Measurements from ENCODE around the gene BTNL3. TPM values are rescaled to one million over a fixed set of nuclear protein-coding genes. Genes with fewer than 3 reads are reported as not detected.

BTNL3 gene
- total RNA-seq, 1 experiment from 2014 or later, result not detected

- no peak overlapping the region for H3K27ac Mint-ChIP-seq (ENCODE audit: unreplicated experiment)
- no TSS peak for BruUV-seq (replicated peaks)
- CTCF ChIA-PET, result no interaction called here
- DNase-seq, result no peak
- peaks cover 5% of the 10 kb centered on the region for H3K36me3 Mint-ChIP-seq (ENCODE audit: insufficient read depth, unreplicated experiment)
- intact Hi-C loops (cut with micrococcal nuclease; ENCODE audit: unreplicated experiment), result loop anchor here (5.0 kb wide), 1 partner anchor 157 kb away; no protein-coding TSS in a partner anchor
- TF ChIP-seq CTCF (IDR thresholded peaks at IDR 0.05; ENCODE audit: unreplicated experiment), result no peak
- H3K4me3 Mint-ChIP-seq (ENCODE audit: low read depth, unreplicated experiment), result no peak overlapping the region
- H3K9me3 Mint-ChIP-seq (ENCODE audit: low read depth, unreplicated experiment), result peaks cover 4% of the 10 kb centered on the region
- H3K27me3 Mint-ChIP-seq (ENCODE audit: unreplicated experiment), result no peaks in the 10 kb centered on the region
- H3K4me1 Mint-ChIP-seq (ENCODE audit: low read depth, unreplicated experiment), result no peaks in the 10 kb centered on the region
These were observed 35.8 kb downstream of the BTNL3 start for GRCh38 chr5:181024245-181025064.

DNA sequence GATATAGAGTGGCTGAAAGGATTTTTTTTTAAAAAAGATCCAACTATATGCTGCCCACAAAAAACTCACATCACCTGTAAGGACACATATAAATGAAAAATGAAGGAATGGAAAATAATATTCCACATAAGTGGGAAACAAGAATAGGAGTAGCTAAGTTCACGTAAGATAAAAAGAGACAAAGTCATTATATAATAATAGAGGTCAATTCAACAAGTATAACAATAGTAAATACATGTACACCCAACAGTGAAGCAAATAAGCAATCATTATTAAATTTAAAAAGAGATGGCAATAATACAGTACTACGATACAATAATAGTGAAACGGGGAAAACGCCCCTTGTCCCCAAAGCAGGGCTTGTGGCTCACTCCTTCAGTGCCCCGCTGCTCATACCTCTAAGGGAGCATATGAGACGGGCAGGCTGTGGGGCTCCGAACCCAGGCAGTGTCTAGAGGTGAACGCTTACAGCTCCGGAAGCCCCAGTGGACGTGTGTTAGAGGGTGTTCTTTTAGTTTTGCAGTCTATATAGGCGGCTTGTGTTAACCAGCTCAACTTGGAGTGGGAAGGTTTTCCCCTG lies 38.9 kb downstream of the BTNL3 start:
- Mint-ChIP-seq H3K27me3 (ENCODE audit: unreplicated experiment) (no peaks in the 10 kb centered on the region), H3K27ac (ENCODE audit: unreplicated experiment) (peak overlapping the region; percentile 25), H3K36me3 (ENCODE audit: insufficient read depth, unreplicated experiment) (peaks cover 5% of the 10 kb centered on the region), H3K4me3 (ENCODE audit: low read depth, unreplicated experiment) (peak overlapping the region; percentile 67), H3K9me3 (ENCODE audit: low read depth, unreplicated experiment) (peaks cover 3% of the 10 kb centered on the region), H3K4me1 (ENCODE audit: low read depth, unreplicated experiment) (no peaks in the 10 kb centered on the region)
- no peak for DNase-seq
- intact Hi-C loops (cut with micrococcal nuclease; ENCODE audit: unreplicated experiment), result loop anchor here (5.0 kb wide), 1 partner anchor 160 kb away; no protein-coding TSS in a partner anchor
- CTCF ChIA-PET, result no interaction called here
- BruUV-seq (replicated peaks), result TSS peak; percentile 75
- no peak for TF ChIP-seq CTCF (IDR thresholded peaks at IDR 0.05; ENCODE audit: unreplicated experiment)

DNA sequence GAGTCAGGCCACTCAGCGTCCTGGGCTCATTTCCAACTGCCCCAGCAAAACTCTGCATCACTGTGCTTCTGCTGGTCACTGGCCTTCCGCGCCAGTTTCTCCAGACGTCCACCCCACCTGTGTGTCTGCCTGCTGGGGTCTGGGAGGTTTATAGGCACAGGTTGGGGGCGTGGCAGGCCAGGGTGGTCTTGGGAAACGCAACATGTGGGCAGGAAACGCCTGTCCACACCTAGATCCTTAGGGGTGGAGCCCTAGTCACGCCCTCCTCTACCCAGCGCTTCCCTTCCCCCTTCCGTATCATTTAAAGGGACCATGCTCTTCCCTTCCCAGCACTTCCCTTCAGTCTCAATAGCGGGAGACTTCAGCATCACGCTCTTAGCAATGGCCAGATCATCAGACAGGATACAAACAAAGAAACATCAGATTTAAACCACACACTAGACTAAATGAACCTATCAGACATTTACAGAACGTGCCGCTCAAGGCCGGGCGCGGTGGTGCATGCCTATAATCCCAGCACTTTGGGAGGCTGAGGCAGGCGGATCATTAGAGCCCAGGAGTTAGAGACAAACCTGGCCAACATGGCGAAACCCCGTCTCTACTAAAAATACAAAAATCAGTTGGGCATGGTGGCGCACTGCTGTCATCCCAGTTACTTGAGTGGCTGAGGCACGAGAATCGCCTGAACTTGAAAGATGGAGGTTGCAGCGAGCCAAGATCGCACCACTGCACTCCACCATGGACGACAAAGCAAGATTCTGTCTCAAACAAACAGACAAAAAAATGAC lies 39.6 kb downstream of the BTNL3 start:
- H3K4me1 Mint-ChIP-seq (ENCODE audit: low read depth, unreplicated experiment), result no peaks in the 10 kb centered on the region
- DNase-seq, result peak; percentile 51
- peaks cover 5% of the 10 kb centered on the region for H3K36me3 Mint-ChIP-seq (ENCODE audit: insufficient read depth, unreplicated experiment)
- peak overlapping the region; percentile 67 for H3K4me3 Mint-ChIP-seq (ENCODE audit: low read depth, unreplicated experiment)
- no peaks in the 10 kb centered on the region for H3K27me3 Mint-ChIP-seq (ENCODE audit: unreplicated experiment)
- CTCF ChIA-PET, result no interaction called here
- no peak for TF ChIP-seq CTCF (IDR thresholded peaks at IDR 0.05; ENCODE audit: unreplicated experiment)
- peaks cover 3% of the 10 kb centered on the region for H3K9me3 Mint-ChIP-seq (ENCODE audit: low read depth, unreplicated experiment)
- peak overlapping the region; percentile 25 for H3K27ac Mint-ChIP-seq (ENCODE audit: unreplicated experiment)
- intact Hi-C loops (cut with micrococcal nuclease; ENCODE audit: unreplicated experiment), result loop anchor here (5.0 kb wide), 1 partner anchor 161 kb away; no protein-coding TSS in a partner anchor
- no TSS peak for BruUV-seq (replicated peaks)

DNA sequence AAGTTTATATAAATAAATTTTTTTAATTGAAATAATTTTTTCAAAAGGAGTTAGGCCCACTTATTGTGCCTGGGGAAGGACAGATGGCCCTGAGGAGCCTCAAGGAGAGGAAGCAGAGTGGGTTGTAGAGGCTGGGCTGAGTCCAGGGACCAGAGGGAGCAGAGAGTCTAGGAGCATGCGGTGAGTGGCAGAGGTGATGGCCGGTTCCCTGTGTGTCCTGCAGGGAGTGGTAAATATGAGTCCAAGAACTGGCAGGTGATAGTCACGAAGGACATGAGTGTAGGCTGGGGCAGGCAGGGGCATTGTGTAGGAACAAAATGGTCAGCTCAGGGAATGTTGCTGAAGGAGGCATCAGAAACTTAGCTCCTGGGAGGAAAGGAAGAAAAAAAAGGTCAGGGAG lies 43.1 kb downstream of the BTNL3 start:
- Mint-ChIP-seq H3K27ac (ENCODE audit: unreplicated experiment) (no peak overlapping the region), H3K36me3 (ENCODE audit: insufficient read depth, unreplicated experiment) (peaks cover 5% of the 10 kb centered on the region), H3K4me3 (ENCODE audit: low read depth, unreplicated experiment) (no peak overlapping the region), H3K9me3 (ENCODE audit: low read depth, unreplicated experiment) (peaks cover 3% of the 10 kb centered on the region), H3K4me1 (ENCODE audit: low read depth, unreplicated experiment) (peaks cover 8% of the 10 kb centered on the region), H3K27me3 (ENCODE audit: unreplicated experiment) (no peaks in the 10 kb centered on the region)
- BruUV-seq (replicated peaks), result no TSS peak
- intact Hi-C loops (cut with micrococcal nuclease; ENCODE audit: unreplicated experiment), result loop anchor here (10.0 kb wide), 1 partner anchor 247 kb away; no protein-coding TSS in a partner anchor
- TF ChIP-seq CTCF (IDR thresholded peaks at IDR 0.05; ENCODE audit: unreplicated experiment), result no peak
- DNase-seq, result no peak
- CTCF ChIA-PET, result interaction anchor here (0.6 kb wide), 1 partner anchor 30 kb away, joined by 9 read pairs; no protein-coding TSS in a partner anchor
